HEK293T (cell line): ENCODE data around the gene PAWR.

Experiments used
- ARNT ChIP-seq: fragments of 450-650 bp; IDR thresholded peaks from 2 replicates; pipeline ENCODE4 v1.6.1; 2017; ENCODE audit warnings: mild to moderate bottlenecking
- BHLHE40 ChIP-seq: fragments of 450-650 bp; IDR thresholded peaks from 2 replicates; pipeline ENCODE4 v1.6.1; 2016; ENCODE audit warnings: mild to moderate bottlenecking, moderate library complexity, borderline replicate concordance
- CTBP1 ChIP-seq: fragments of 450-650 bp; IDR thresholded peaks from 2 replicates; pipeline ENCODE4 v1.6.1; 2016; ENCODE audit warnings: borderline replicate concordance
- ELF4 ChIP-seq: fragments of 450-650 bp; IDR thresholded peaks from 2 replicates; pipeline ENCODE4 v1.6.1; 2017; ENCODE audit warnings: antibody characterized with exemption
- FOXK2 ChIP-seq: fragments of 450-650 bp; IDR thresholded peaks from 2 replicates; pipeline ENCODE4 v1.6.1; 2016; ENCODE audit warnings: mild to moderate bottlenecking
- FOXM1 ChIP-seq: fragments of 450-650 bp; IDR thresholded peaks from 2 replicates; pipeline ENCODE4 v1.6.1; 2017; ENCODE audit warnings: mild to moderate bottlenecking, borderline replicate concordance
- L3MBTL2 ChIP-seq: fragments of 450-650 bp; conservative IDR thresholded peaks from 2 replicates; pipeline ENCODE4 v1.6.1; 2016; ENCODE audit warnings: mild to moderate bottlenecking
- SP1 ChIP-seq: fragments of 450-650 bp; IDR thresholded peaks from 2 replicates; pipeline ENCODE4 v1.6.1; 2017
- TARDBP ChIP-seq: fragments of 450-650 bp; IDR thresholded peaks from 2 replicates; pipeline ENCODE4 v1.6.1; 2016
- ZNF384 ChIP-seq: fragments of 450-650 bp; IDR thresholded peaks from 2 replicates; pipeline ENCODE4 v1.6.1; 2016

GRCh38 chr12:79676579-79676978, 14.2 kb downstream of the PAWR start:
- TF ChIP-seq BHLHE40 (no peak), TARDBP (no peak), FOXK2 (no peak), FOXM1 (no peak), ZNF384 (no peak), SP1 (no peak), ARNT (no peak), L3MBTL2 (no peak), ELF4 (no peak), CTBP1 (no peak)
